ENCODE measurements around the gene LMO7. TPM values are rescaled to one million over a fixed set of nuclear protein-coding genes. Genes with fewer than 3 reads are reported as not detected.
A peak's percentile ranks its signal among the peaks of the same experiment; 100 is the strongest.

LMO7 gene
- total RNA-seq, 1 donor from 2014 or later: 239 TPM

DNA sequence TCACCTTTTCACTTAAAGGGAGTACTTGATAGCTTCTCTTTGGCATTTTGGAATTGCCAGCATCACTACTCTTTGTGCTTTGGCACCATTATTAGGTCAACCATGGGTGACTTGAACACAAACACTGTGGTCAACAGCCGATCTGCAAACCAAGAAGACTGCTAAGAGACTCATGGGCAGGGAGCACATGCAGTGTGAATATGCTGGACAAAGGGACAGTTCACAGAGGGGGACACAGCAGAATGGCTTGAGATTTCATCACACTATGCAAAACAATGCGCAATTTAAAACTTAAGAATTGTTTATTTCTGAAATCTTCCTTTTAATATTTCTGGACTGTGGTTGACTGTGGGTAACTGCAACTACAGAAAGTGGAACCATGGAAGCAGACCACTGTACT is 64.4 kb downstream of the LMO7 start:
- no peak overlapping the region for H3K27ac Mint-ChIP-seq (ENCODE audit: unreplicated experiment)

DNA sequence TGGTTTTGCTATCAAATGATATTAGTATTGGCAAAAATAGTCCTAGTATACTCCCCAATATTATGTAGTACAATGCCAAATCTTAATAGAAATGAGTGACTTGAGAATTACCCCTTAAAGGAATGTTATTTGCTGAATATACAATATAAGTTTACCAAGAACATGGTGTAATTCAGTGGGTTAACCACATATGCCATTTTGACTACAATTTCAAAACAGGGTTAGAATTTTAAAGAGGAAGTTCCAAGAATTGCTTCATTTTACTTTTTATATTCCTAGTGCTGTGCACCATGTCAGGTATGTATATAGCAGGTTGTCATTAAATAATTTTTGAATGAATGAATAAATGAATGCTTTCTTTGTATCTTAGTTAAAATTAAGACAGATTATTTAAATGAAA is 66.3 kb downstream of the LMO7 start:
- H3K4me3 Mint-ChIP-seq (ENCODE audit: unreplicated experiment): no peak overlapping the region
- H3K4me1 Mint-ChIP-seq (ENCODE audit: unreplicated experiment): peaks cover 53% of the 10 kb centered on the region
- H3K27me3 Mint-ChIP-seq (ENCODE audit: unreplicated experiment): no peaks in the 10 kb centered on the region
- H3K36me3 Mint-ChIP-seq (ENCODE audit: unreplicated experiment): peaks cover 10% of the 10 kb centered on the region
- no peak for DNase-seq (ENCODE audit: extremely low spot score, unreplicated experiment)
- TF ChIP-seq, protein P1, sequence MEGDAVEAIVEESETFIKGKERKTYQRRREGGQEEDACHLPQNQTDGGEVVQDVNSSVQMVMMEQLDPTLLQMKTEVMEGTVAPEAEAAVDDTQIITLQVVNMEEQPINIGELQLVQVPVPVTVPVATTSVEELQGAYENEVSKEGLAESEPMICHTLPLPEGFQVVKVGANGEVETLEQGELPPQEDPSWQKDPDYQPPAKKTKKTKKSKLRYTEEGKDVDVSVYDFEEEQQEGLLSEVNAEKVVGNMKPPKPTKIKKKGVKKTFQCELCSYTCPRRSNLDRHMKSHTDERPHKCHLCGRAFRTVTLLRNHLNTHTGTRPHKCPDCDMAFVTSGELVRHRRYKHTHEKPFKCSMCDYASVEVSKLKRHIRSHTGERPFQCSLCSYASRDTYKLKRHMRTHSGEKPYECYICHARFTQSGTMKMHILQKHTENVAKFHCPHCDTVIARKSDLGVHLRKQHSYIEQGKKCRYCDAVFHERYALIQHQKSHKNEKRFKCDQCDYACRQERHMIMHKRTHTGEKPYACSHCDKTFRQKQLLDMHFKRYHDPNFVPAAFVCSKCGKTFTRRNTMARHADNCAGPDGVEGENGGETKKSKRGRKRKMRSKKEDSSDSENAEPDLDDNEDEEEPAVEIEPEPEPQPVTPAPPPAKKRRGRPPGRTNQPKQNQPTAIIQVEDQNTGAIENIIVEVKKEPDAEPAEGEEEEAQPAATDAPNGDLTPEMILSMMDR (IDR thresholded peaks at IDR 0.05): no peak
- H3K9me3 Mint-ChIP-seq (ENCODE audit: unreplicated experiment): peaks cover 4% of the 10 kb centered on the region
- no peak overlapping the region for H3K27ac Mint-ChIP-seq (ENCODE audit: unreplicated experiment)

More for the DNA sequence above, 64.4 kb downstream of the LMO7 start:
- TF ChIP-seq, protein P1 (IDR thresholded peaks at IDR 0.05): no peak
- Mint-ChIP-seq H3K9me3 (ENCODE audit: unreplicated experiment) (peaks cover 4% of the 10 kb centered on the region), H3K27me3 (ENCODE audit: unreplicated experiment) (no peaks in the 10 kb centered on the region), H3K36me3 (ENCODE audit: unreplicated experiment) (peaks cover 10% of the 10 kb centered on the region), H3K4me3 (ENCODE audit: unreplicated experiment) (no peak overlapping the region), H3K4me1 (ENCODE audit: unreplicated experiment) (peaks cover 49% of the 10 kb centered on the region)
- no peak for DNase-seq (ENCODE audit: extremely low spot score, unreplicated experiment)

DNA sequence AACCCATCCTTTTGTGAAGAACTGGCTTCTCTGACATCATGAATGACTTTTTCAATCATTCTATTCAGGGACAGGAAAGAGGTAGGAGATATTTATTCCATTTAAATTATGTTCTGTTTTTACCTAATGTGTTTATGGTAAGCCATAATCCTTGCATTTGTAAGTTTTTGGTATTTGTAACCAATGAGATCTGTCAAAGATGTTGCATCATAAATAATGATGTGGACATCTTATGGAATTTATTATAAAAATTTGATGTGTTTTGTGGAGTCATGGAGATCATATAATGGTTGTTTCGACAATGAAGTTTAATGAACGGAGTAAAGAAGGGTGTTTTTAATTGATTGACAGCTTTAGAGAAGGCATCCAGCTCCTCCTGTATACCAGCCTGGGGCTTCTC is 67.6 kb downstream of the LMO7 start:
- DNase-seq (ENCODE audit: extremely low spot score, unreplicated experiment): no peak
- peaks cover 53% of the 10 kb centered on the region for H3K4me1 Mint-ChIP-seq (ENCODE audit: unreplicated experiment)
- TF ChIP-seq, protein P1 (IDR thresholded peaks at IDR 0.05): no peak
- peak overlapping the region; percentile 38 for H3K27ac Mint-ChIP-seq (ENCODE audit: unreplicated experiment)
- peaks cover 4% of the 10 kb centered on the region for H3K9me3 Mint-ChIP-seq (ENCODE audit: unreplicated experiment)
- peaks cover 10% of the 10 kb centered on the region for H3K36me3 Mint-ChIP-seq (ENCODE audit: unreplicated experiment)
- no peaks in the 10 kb centered on the region for H3K27me3 Mint-ChIP-seq (ENCODE audit: unreplicated experiment)
- no peak overlapping the region for H3K4me3 Mint-ChIP-seq (ENCODE audit: unreplicated experiment)

DNA sequence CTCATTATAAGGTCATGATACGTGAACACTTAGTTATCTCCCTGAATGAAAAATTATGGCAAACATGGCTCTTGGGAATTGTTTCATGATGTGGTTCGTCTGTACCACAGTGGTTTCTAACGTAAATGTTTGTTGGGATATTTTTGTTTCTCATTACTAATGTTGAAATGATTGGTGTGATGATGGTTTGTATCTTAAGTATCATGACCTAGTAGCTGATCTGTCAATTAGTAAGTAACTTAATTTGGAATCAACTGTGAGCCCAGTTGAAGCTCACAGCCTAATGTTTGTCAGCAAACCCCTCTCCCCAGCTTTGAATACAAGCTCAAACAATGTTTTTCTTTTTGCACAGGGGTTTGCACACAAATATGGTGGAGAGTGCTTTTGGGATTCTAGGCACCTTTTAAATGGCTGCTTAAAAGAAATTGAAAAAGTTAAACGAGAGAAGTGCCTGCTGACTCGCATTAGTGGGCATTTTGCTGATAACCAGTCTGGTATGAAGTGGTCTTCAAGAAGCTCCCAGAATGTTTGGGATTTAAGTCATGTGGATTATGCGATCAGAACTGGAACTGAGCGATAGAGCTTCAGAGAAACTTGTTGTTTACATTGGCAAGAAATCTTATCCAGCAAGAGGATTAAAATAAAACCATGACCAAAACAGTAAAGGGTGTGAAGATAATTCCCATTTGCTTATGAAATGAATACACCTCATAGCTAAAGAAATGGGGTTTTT is 68.2 kb downstream of the LMO7 start:
- no peak for DNase-seq (ENCODE audit: extremely low spot score, unreplicated experiment)
- H3K4me3 Mint-ChIP-seq (ENCODE audit: unreplicated experiment): no peak overlapping the region
- H3K36me3 Mint-ChIP-seq (ENCODE audit: unreplicated experiment): peaks cover 5% of the 10 kb centered on the region
- TF ChIP-seq, protein P1 (IDR thresholded peaks at IDR 0.05): no peak
- peaks cover 53% of the 10 kb centered on the region for H3K4me1 Mint-ChIP-seq (ENCODE audit: unreplicated experiment)
- H3K27ac Mint-ChIP-seq (ENCODE audit: unreplicated experiment): peak overlapping the region; percentile 84
- H3K27me3 Mint-ChIP-seq (ENCODE audit: unreplicated experiment): no peaks in the 10 kb centered on the region
- H3K9me3 Mint-ChIP-seq (ENCODE audit: unreplicated experiment): peaks cover 1% of the 10 kb centered on the region

DNA sequence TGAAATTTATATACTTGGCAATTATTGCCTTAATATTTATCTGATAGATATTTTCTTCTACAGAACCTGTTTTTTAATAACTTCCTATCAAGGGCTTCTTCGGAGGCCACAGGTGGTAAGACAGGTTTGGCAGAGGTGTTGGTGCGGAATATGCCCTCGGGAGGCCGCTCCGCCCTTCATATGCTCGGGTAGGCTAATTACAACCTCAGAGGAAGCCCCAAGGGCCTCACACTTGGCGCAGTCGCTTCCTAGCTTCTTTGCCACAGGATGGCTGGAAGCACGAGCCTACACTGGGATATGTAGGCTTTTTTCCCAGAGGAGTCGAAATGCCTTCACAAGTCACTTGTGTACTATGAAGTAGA is 68.8 kb downstream of the LMO7 start:
- Mint-ChIP-seq H3K27ac (ENCODE audit: unreplicated experiment) (peak overlapping the region; percentile 84), H3K36me3 (ENCODE audit: unreplicated experiment) (peaks cover 3% of the 10 kb centered on the region), H3K9me3 (ENCODE audit: unreplicated experiment) (no peaks in the 10 kb centered on the region), H3K4me3 (ENCODE audit: unreplicated experiment) (no peak overlapping the region), H3K27me3 (ENCODE audit: unreplicated experiment) (no peaks in the 10 kb centered on the region), H3K4me1 (ENCODE audit: unreplicated experiment) (peaks cover 53% of the 10 kb centered on the region)
- DNase-seq (ENCODE audit: extremely low spot score, unreplicated experiment): no peak
- TF ChIP-seq, protein P1 (IDR thresholded peaks at IDR 0.05): no peak
